NT2/D1 (cell line): ENCODE results near the gene IQCK.

Experiments
- DNase-seq: peaks from one replicate; pipeline ENCODE4 v3.0.0-alpha.2; 2011; ENCODE audit warnings: low read depth, low spot score
- H3K27me3 ChIP-seq: 2 replicates; pipeline ENCODE4 v1.6.0; 2011; ENCODE audit warnings: mild to moderate bottlenecking; ENCODE audit not compliant: insufficient read length, insufficient read depth
- H3K36me3 ChIP-seq: 2 replicates; pipeline ENCODE4 v1.6.1; 2011; ENCODE audit warnings: mild to moderate bottlenecking, low read length, mixed read lengths; ENCODE audit not compliant: insufficient read depth, insufficient read length
- H3K4me1 ChIP-seq: 2 replicates; pipeline ENCODE4 v1.5.1; 2011; ENCODE audit not compliant: insufficient read depth, insufficient read length
- H3K4me3 ChIP-seq: 2 replicates; pipeline ENCODE4 v1.5.1; 2011; ENCODE audit warnings: low read depth; ENCODE audit not compliant: insufficient read length
- H3K9ac ChIP-seq: 2 replicates; pipeline ENCODE4 v1.6.0; 2011; ENCODE audit warnings: low read depth; ENCODE audit not compliant: insufficient read length
- H3K9me3 ChIP-seq: 2 replicates; pipeline ENCODE4 v1.5.1; 2011; ENCODE audit warnings: mild to moderate bottlenecking, low read length; ENCODE audit not compliant: insufficient read depth
- SUZ12 ChIP-seq: IDR thresholded peaks from 2 replicates; pipeline ENCODE4 v1.6.1; 2011; ENCODE audit not compliant: insufficient read length, insufficient read depth; ENCODE audit errors: extremely low read depth
- YY1 ChIP-seq: IDR thresholded peaks from 2 replicates; pipeline ENCODE4 v1.6.1; 2011; ENCODE audit not compliant: insufficient read length, insufficient read depth
- ZNF274 ChIP-seq: IDR thresholded peaks from 2 replicates; pipeline ENCODE4 v1.6.1; 2011; ENCODE audit warnings: mild to moderate bottlenecking, low read depth, low read length

IQCK gene

GRCh38 chr16:19681637-19682036 lies 36.4 kb upstream of the IQCK start:
- Histone ChIP-seq H3K9me3 (peaks cover 13% of the 10 kb centered on the region), H3K27me3 (no peaks in the 10 kb centered on the region), H3K4me1 (no peaks in the 10 kb centered on the region), H3K9ac (no peak overlapping the region), H3K4me3 (no peak overlapping the region), H3K36me3 (peaks cover 50% of the 10 kb centered on the region)
- TF ChIP-seq ZNF274: no peak
- TF ChIP-seq YY1: no peak
- no peak for TF ChIP-seq SUZ12
- no peak for DNase-seq

DNA sequence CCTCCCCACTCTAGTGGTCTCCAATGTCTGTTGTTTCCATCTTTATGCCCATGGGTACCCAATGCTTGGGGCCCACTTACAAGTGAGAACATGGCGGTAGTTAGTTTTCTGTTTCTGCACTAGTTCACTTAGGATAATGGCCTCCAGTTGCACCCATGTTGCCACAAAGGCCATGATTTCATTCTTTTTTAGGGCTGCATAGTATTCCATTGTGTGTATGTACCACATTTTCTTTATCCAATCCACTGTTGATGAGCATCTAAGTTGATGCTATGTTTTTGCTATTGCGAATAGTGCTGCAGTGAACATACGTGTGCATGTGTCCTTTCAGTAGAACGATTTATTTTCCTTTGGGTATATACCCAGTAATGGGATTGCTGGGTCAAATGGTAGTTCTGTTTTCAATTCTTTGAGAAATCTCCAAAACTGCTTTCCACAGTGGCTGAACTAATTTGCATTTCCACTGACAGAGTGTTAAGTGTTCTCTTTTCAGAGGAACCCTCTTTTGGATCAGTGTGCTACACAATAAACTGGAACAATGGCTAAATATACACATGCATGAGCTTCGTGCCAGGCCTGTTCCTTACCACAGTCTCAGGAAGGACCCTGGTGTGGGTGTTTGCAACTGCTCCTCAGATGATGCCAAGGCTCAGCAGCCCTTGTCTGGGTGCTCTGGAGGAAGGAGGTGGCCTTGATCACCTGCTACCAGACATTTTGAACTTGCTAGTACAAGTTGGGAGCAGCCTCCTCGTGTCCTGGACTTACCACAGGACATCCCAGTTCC lies 34.4 kb upstream of the IQCK start:
- no peak overlapping the region for H3K4me3 ChIP-seq
- H3K9ac ChIP-seq: no peak overlapping the region
- DNase-seq: no peak
- H3K27me3 ChIP-seq: no peaks in the 10 kb centered on the region
- peaks cover 13% of the 10 kb centered on the region for H3K9me3 ChIP-seq
- H3K4me1 ChIP-seq: peaks cover 3% of the 10 kb centered on the region
- TF ChIP-seq YY1 (no peak), SUZ12 (no peak), ZNF274 (no peak)
- peaks cover 49% of the 10 kb centered on the region for H3K36me3 ChIP-seq

DNA sequence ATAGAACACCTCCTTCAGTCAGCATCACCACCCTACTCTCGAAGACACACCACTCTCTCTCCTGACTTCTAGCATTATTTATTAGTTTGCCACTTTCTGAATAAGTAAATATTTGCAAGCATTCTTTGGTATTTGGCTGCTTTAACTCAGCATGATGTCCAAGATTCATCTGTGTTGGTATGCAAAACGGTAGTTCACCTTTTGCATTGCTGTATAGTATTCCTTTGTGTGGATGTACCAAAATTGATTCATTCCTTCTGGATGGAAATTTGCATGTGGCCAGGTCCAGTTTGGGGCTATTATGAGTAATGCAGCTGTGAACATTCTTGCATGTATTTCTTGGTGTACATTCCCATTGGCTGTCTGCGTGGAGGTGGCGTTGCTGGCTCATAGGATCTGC lies 32.9 kb upstream of the IQCK start:
- Histone ChIP-seq H3K4me3 (no peak overlapping the region), H3K4me1 (peaks cover 3% of the 10 kb centered on the region), H3K9ac (no peak overlapping the region), H3K27me3 (no peaks in the 10 kb centered on the region), H3K36me3 (peaks cover 47% of the 10 kb centered on the region), H3K9me3 (peaks cover 13% of the 10 kb centered on the region)
- DNase-seq: no peak
- no peak for TF ChIP-seq ZNF274
- no peak for TF ChIP-seq YY1
- no peak for TF ChIP-seq SUZ12

GRCh38 chr16:19687279-19687678 lies 30.8 kb upstream of the IQCK start:
- H3K4me1 ChIP-seq: peaks cover 6% of the 10 kb centered on the region
- peaks cover 52% of the 10 kb centered on the region for H3K36me3 ChIP-seq
- H3K9me3 ChIP-seq: peaks cover 13% of the 10 kb centered on the region
- DNase-seq: peak; percentile 39
- H3K27me3 ChIP-seq: no peaks in the 10 kb centered on the region
- H3K9ac ChIP-seq: no peak overlapping the region
- H3K4me3 ChIP-seq: no peak overlapping the region
- TF ChIP-seq SUZ12 (no peak), YY1 (no peak), ZNF274 (no peak)

GRCh38 chr16:19688396-19689024 lies 29.6 kb upstream of the IQCK start:
- no peaks in the 10 kb centered on the region for H3K27me3 ChIP-seq
- H3K9ac ChIP-seq: no peak overlapping the region
- TF ChIP-seq SUZ12 (no peak), ZNF274 (no peak), YY1 (no peak)
- peaks cover 49% of the 10 kb centered on the region for H3K36me3 ChIP-seq
- DNase-seq: no peak
- peaks cover 6% of the 10 kb centered on the region for H3K4me1 ChIP-seq
- H3K4me3 ChIP-seq: no peak overlapping the region
- H3K9me3 ChIP-seq: peaks cover 8% of the 10 kb centered on the region

DNA sequence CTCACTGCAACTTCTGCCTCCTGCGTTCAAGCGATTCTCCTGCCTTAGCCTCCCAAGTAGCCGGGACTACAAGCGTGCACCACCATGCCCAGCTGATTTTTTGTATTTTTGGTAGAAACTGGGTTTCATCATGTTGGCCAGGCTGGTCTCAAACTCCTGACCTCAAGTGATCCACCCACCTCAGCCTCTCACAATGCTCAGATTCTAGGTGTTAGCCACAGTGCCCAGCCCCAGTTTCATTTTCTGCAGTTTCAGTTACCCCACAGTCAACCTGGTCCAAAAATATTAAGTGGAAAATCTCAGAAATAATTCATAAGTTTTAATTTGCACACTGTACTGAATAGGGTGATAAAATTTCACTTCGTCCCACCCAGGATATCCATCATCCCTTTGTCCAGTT lies 28.7 kb upstream of the IQCK start:
- peaks cover 41% of the 10 kb centered on the region for H3K36me3 ChIP-seq
- H3K4me1 ChIP-seq: peaks cover 6% of the 10 kb centered on the region
- DNase-seq: no peak
- no peak overlapping the region for H3K4me3 ChIP-seq
- H3K9me3 ChIP-seq: peaks cover 7% of the 10 kb centered on the region
- H3K9ac ChIP-seq: no peak overlapping the region
- TF ChIP-seq SUZ12 (no peak), ZNF274 (no peak), YY1 (no peak)
- no peaks in the 10 kb centered on the region for H3K27me3 ChIP-seq

GRCh38 chr16:19690196-19690595 lies 27.9 kb upstream of the IQCK start:
- H3K36me3 ChIP-seq: peaks cover 38% of the 10 kb centered on the region
- DNase-seq: no peak

More at GRCh38 chr16:19690196-19690595, 27.9 kb upstream of the IQCK start:
- Histone ChIP-seq H3K4me3 (no peak overlapping the region), H3K9ac (peak overlapping the region; percentile 51), H3K27me3 (no peaks in the 10 kb centered on the region), H3K9me3 (peaks cover 2% of the 10 kb centered on the region; the same call in 1 of the 2 replicates), H3K4me1 (peaks cover 6% of the 10 kb centered on the region)
- TF ChIP-seq ZNF274 (no peak), SUZ12 (no peak), YY1 (no peak)
